ENCODE data around the gene SUCO. TPM values are rescaled to one million over a fixed set of nuclear protein-coding genes. Genes with fewer than 3 reads are reported as not detected.

The SUCO gene
- total RNA-seq, 1 donor from 2014 or later = 33.3 TPM

DNA sequence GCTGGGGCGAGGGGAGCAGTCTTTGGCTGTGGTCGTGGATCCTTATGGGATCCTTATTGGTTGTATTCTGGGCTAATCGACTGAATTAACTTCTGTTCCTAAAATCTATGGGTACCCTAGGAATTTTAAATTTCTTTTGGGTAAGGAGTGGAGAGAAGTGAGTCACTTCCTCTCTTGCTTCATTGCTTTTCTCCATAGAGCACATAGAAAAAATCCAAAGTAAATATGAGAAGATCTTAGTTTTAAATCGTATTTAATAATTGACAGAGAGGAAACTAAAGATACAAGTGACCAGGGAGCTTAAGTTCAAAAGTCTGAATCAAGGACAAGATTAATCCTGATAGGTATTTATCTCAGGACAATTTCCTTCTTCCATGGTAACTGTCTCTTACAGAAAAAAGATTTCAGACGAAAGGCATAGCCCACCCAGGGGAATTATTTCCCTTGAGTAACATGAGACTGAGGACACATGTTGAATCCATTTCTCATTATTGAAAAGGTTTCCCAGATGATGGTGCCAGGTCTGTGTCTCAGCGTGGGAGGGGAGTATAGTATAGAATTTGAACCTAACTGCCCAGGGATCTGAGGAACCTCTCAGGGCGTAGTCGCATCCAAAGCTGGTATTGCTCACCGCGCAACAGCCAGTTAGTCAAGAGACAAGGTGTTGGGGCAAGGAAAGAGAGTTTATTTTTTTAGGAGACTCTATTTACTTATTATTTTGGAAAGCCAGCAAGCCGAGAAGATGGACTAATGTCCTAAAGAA lies 97.3 kb downstream of the SUCO start:
- Mint-ChIP-seq H3K4me3 (ENCODE audit: low read depth) (no peak overlapping the region), H3K9me3 (no peaks in the 10 kb centered on the region), H3K27me3 (ENCODE audit: low read depth) (peaks cover 5% of the 10 kb centered on the region), H3K36me3 (ENCODE audit: low read depth) (no peaks in the 10 kb centered on the region), H3K27ac (no peak overlapping the region), H3K4me1 (ENCODE audit: low read depth) (peaks cover 40% of the 10 kb centered on the region)
- DNase-seq (ENCODE audit: low spot score) = no peak
- intact Hi-C loops (cut with micrococcal nuclease) = no loop called here

DNA sequence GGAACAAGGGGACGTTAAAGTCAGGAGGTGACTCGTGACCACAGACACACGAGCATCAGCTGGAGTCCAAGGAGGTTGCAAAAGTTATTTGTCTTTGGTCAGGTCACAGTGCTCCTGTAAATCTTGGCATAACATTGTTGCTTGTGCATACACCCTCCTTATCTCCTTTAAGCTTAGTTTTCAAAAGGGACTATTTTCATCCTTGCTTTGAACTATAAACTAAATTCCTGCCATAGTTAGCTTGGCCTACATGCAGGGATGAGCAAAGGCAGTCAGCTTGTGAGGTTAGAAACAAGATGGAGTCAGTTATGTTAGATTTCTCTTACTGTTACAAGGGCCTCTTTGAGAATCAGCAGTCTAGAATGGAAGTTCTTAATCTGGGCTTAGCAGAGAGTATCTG lies 97.9 kb downstream of the SUCO start:
- Mint-ChIP-seq H3K27ac (no peak overlapping the region), H3K27me3 (ENCODE audit: low read depth) (peaks cover 4% of the 10 kb centered on the region), H3K4me3 (ENCODE audit: low read depth) (no peak overlapping the region), H3K36me3 (ENCODE audit: low read depth) (no peaks in the 10 kb centered on the region), H3K4me1 (ENCODE audit: low read depth) (peaks cover 40% of the 10 kb centered on the region), H3K9me3 (no peaks in the 10 kb centered on the region)
- intact Hi-C loops (cut with micrococcal nuclease) = no loop called here
- DNase-seq (ENCODE audit: low spot score) = no peak

GRCh38 chr1:172637522-172637921 lies 104.6 kb downstream of the SUCO start:
- peaks cover 59% of the 10 kb centered on the region for H3K4me1 Mint-ChIP-seq (ENCODE audit: low read depth)
- H3K27ac Mint-ChIP-seq = peak overlapping the region; percentile 98
- peaks cover 10% of the 10 kb centered on the region for H3K36me3 Mint-ChIP-seq (ENCODE audit: low read depth)
- intact Hi-C loops (cut with micrococcal nuclease) = loop anchor here (1.0 kb wide), 1 partner anchor 279 kb away; no protein-coding TSS in a partner anchor
- peaks cover 16% of the 10 kb centered on the region for H3K9me3 Mint-ChIP-seq
- H3K27me3 Mint-ChIP-seq (ENCODE audit: low read depth) = peaks cover 5% of the 10 kb centered on the region
- H3K4me3 Mint-ChIP-seq (ENCODE audit: low read depth) = no peak overlapping the region
- no peak for DNase-seq (ENCODE audit: low spot score)

- H3K27me3 Mint-ChIP-seq (ENCODE audit: low read depth) = peaks cover 5% of the 10 kb centered on the region
- intact Hi-C loops (cut with micrococcal nuclease) = loop anchor here (2.0 kb wide), 1 partner anchor 181 kb away; no protein-coding TSS in a partner anchor
- no peak for DNase-seq (ENCODE audit: low spot score)
These were observed 105.3 kb downstream of the SUCO start for GRCh38 chr1:172638249-172638648.

DNA sequence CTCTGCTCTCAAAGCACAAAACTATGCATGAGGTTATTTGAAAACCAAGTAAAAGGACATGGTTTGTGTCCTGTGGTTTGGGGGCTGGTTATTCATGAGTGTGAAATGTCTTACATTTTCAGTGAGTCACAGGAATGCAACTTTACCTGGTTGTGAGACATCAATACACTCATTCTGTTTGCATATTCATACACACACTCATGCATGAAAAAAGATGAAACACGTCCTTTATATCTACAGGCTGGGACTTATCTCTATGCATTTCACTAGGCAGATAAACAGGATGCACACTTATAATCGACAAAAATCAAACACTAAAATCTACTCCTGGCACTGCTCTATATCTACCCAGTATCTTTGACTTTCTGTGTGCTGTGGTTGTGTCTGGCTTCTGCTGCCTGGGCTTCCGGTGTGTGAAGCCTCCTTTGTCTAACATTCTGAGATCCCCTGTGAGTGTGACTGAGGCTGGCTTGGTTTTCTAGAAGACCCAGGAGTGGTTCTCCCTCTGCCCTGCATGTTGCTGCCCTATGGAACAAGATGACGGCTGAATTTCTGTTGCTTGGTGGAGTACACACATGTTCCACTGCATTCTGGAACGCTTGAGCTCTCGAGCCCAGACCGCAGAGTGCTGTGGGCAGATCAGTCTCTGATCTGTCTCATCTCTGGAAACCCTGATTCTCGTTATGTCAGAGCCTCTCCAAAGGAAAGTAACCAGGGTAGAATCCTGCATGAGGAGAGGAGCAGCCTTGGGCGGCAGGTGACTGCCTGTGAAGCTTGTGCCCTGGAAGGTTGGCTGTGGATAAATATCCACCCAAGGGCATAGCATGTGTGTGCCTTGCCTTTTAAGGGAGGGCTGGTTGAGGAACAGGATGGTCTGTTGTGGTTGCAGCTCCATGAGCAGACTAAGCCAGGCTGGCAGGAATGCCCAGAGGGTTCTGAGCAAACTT lies 106.2 kb downstream of the SUCO start:
- H3K36me3 Mint-ChIP-seq (ENCODE audit: low read depth) = peaks cover 10% of the 10 kb centered on the region
- H3K9me3 Mint-ChIP-seq = peaks cover 16% of the 10 kb centered on the region
- DNase-seq (ENCODE audit: low spot score) = peak; percentile 76
- peak overlapping the region; percentile 47 for H3K4me3 Mint-ChIP-seq (ENCODE audit: low read depth)
- H3K27ac Mint-ChIP-seq = peak overlapping the region; percentile 98
- H3K4me1 Mint-ChIP-seq (ENCODE audit: low read depth) = peaks cover 74% of the 10 kb centered on the region
- intact Hi-C loops (cut with micrococcal nuclease) = loop anchor here (1.0 to 2.0 kb wide), 11 partner anchors 8 to 366 kb away; no protein-coding TSS in a partner anchor
- H3K27me3 Mint-ChIP-seq (ENCODE audit: low read depth) = peaks cover 5% of the 10 kb centered on the region

More at GRCh38 chr1:172638249-172638648, 105.3 kb downstream of the SUCO start:
- Mint-ChIP-seq H3K4me3 (ENCODE audit: low read depth) (peak overlapping the region; percentile 47), H3K36me3 (ENCODE audit: low read depth) (peaks cover 10% of the 10 kb centered on the region), H3K4me1 (ENCODE audit: low read depth) (peaks cover 65% of the 10 kb centered on the region), H3K9me3 (peaks cover 16% of the 10 kb centered on the region), H3K27ac (peak overlapping the region; percentile 98)

DNA sequence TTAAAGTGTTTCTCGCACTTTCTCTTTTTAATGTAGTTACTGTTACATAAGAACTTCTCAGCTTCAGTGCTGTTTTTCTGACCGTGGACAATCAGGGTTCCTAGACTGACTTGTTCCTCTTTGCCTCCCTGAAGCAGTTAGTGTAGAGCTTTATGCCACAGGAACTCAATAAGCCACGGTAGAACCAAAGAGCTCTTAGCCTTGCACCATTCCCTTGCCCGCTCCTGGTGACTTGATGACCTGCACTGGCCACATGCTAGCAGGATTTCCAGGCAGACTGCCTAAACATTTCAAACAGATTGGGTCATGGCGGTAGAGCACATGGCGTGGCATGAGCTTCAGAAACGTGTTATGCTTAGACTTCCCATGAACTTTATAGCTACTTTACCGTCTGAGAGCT lies 107.2 kb downstream of the SUCO start:
- DNase-seq (ENCODE audit: low spot score) = no peak
- peaks cover 16% of the 10 kb centered on the region for H3K9me3 Mint-ChIP-seq
- peak overlapping the region; percentile 34 for H3K4me3 Mint-ChIP-seq (ENCODE audit: low read depth)
- H3K36me3 Mint-ChIP-seq (ENCODE audit: low read depth) = peaks cover 10% of the 10 kb centered on the region
- intact Hi-C loops (cut with micrococcal nuclease) = loop anchor here (10.0 kb wide), 2 partner anchors 245 to 565 kb away; partner anchors contain the start of gene TNFSF4
- peaks cover 7% of the 10 kb centered on the region for H3K27me3 Mint-ChIP-seq (ENCODE audit: low read depth)
- H3K4me1 Mint-ChIP-seq (ENCODE audit: low read depth) = peaks cover 83% of the 10 kb centered on the region
- H3K27ac Mint-ChIP-seq = peak overlapping the region; percentile 76

DNA sequence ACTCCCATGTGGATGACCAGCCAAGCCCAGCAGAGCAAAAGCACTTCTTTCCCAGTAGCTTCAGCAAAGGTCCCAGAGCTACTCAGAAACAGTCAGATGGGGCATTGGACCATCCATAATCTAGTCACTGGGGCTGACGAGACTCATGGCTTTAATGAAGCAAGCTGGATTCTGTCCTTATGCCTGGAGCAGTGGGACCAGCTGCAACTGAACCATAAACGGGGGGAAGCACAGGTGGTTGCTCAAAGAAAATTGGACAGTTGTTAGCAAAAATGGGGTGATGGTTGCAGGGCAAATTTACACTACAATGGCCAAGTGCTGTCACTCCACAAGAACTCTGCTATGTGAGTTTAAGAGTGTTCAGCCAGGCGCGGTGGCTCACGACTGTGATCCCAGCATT lies 108.5 kb downstream of the SUCO start:
- intact Hi-C loops (cut with micrococcal nuclease) = loop anchor here (10.0 kb wide), 2 partner anchors 243 to 563 kb away; partner anchors contain the start of gene TNFSF4
- Mint-ChIP-seq H3K4me1 (ENCODE audit: low read depth) (peaks cover 93% of the 10 kb centered on the region), H3K4me3 (ENCODE audit: low read depth) (no peak overlapping the region)

GRCh38 chr1:172642970-172643369 lies 110.0 kb downstream of the SUCO start:
- Mint-ChIP-seq H3K4me3 (ENCODE audit: low read depth) (no peak overlapping the region), H3K4me1 (ENCODE audit: low read depth) (peaks cover 93% of the 10 kb centered on the region), H3K27me3 (ENCODE audit: low read depth) (peaks cover 8% of the 10 kb centered on the region), H3K27ac (peak overlapping the region; percentile 16), H3K36me3 (ENCODE audit: low read depth) (no peaks in the 10 kb centered on the region), H3K9me3 (no peaks in the 10 kb centered on the region)
- intact Hi-C loops (cut with micrococcal nuclease) = loop anchor here (10.0 kb wide), 2 partner anchors 242 to 562 kb away; partner anchors contain the start of gene TNFSF4
- DNase-seq (ENCODE audit: low spot score) = no peak

More for the DNA sequence above, 108.5 kb downstream of the SUCO start:
- Mint-ChIP-seq H3K27me3 (ENCODE audit: low read depth) (peaks cover 8% of the 10 kb centered on the region), H3K27ac (peak overlapping the region; percentile 2), H3K9me3 (peaks cover 13% of the 10 kb centered on the region), H3K36me3 (ENCODE audit: low read depth) (peaks cover 10% of the 10 kb centered on the region)
- DNase-seq (ENCODE audit: low spot score) = no peak

DNA sequence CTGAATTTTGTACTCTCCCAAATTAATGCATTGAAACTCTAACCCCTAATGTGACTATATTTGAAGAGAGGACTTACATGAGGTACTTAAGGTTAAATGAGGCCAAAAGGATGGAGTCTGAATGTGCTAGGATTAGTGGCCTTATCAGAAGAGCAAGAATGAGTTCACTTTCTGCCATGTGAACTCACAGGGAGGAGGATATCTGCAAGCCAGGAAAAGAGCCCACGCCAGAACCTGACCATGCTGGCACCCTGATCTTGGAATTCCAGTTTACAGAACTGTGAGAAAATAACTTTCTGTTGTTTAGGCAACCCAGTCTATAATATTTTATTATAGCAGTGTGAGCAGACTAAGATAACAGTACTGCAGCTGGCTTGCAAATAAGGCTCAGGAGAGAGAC lies 113.7 kb downstream of the SUCO start:
- Mint-ChIP-seq H3K4me1 (ENCODE audit: low read depth) (peaks cover 69% of the 10 kb centered on the region), H3K36me3 (ENCODE audit: low read depth) (no peaks in the 10 kb centered on the region), H3K27me3 (ENCODE audit: low read depth) (peaks cover 5% of the 10 kb centered on the region), H3K9me3 (no peaks in the 10 kb centered on the region), H3K4me3 (ENCODE audit: low read depth) (no peak overlapping the region), H3K27ac (peak overlapping the region; percentile 40)
- intact Hi-C loops (cut with micrococcal nuclease) = loop anchor here (1.0 to 10.0 kb wide), 4 partner anchors 7 to 558 kb away; partner anchors contain the start of gene TNFSF4
- no peak for DNase-seq (ENCODE audit: low spot score)

- no peak overlapping the region for H3K4me3 Mint-ChIP-seq (ENCODE audit: low read depth)
- H3K36me3 Mint-ChIP-seq (ENCODE audit: low read depth) = no peaks in the 10 kb centered on the region
- H3K27me3 Mint-ChIP-seq (ENCODE audit: low read depth) = peaks cover 4% of the 10 kb centered on the region
- intact Hi-C loops (cut with micrococcal nuclease) = loop anchor here (1.0 to 10.0 kb wide), 4 partner anchors 8 to 558 kb away; partner anchors contain the start of gene TNFSF4
- peaks cover 66% of the 10 kb centered on the region for H3K4me1 Mint-ChIP-seq (ENCODE audit: low read depth)
- no peak for DNase-seq (ENCODE audit: low spot score)
- peak overlapping the region; percentile 68 for H3K27ac Mint-ChIP-seq
- no peaks in the 10 kb centered on the region for H3K9me3 Mint-ChIP-seq
These were observed 114.2 kb downstream of the SUCO start for GRCh38 chr1:172647110-172647564.

GRCh38 chr1:172647987-172648386 lies 115.0 kb downstream of the SUCO start:
- Mint-ChIP-seq H3K27me3 (ENCODE audit: low read depth) (peaks cover 4% of the 10 kb centered on the region), H3K9me3 (no peaks in the 10 kb centered on the region), H3K4me3 (ENCODE audit: low read depth) (no peak overlapping the region), H3K36me3 (ENCODE audit: low read depth) (no peaks in the 10 kb centered on the region), H3K27ac (peak overlapping the region; percentile 13), H3K4me1 (ENCODE audit: low read depth) (peaks cover 58% of the 10 kb centered on the region)
- no peak for DNase-seq (ENCODE audit: low spot score)
- intact Hi-C loops (cut with micrococcal nuclease) = loop anchor here (1.0 to 10.0 kb wide), 4 partner anchors 9 to 557 kb away; partner anchors contain the start of gene TNFSF4

- intact Hi-C loops (cut with micrococcal nuclease) = no loop called here
- H3K27ac Mint-ChIP-seq = no peak overlapping the region
- H3K4me1 Mint-ChIP-seq (ENCODE audit: low read depth) = peaks cover 51% of the 10 kb centered on the region
- H3K9me3 Mint-ChIP-seq = no peaks in the 10 kb centered on the region
- no peaks in the 10 kb centered on the region for H3K36me3 Mint-ChIP-seq (ENCODE audit: low read depth)
- H3K27me3 Mint-ChIP-seq (ENCODE audit: low read depth) = peaks cover 1% of the 10 kb centered on the region
- DNase-seq (ENCODE audit: low spot score) = no peak
- H3K4me3 Mint-ChIP-seq (ENCODE audit: low read depth) = no peak overlapping the region
These were observed 117.7 kb downstream of the SUCO start for GRCh38 chr1:172650474-172651193.

Data from activated T-helper 2 cell treated with anti-CD3 and anti-CD28 coated beads, Interferon-gamma antibody, Interleukin-2, Interleukin-4, amounts not matched to agents 10 μg/mL and 5 μg/mL and 100 μg/mL, durations not matched to agents 14 hours and 24 hours and 36 hours (primary cell).